Measurements from ENCODE around the gene CNOT2. TPM values are rescaled to one million over a fixed set of nuclear protein-coding genes. Genes with fewer than 3 reads are reported as not detected.

The CNOT2 gene
- total RNA-seq, 4 donors from 2014 or later, result 36.8 to 204 (median 139) TPM

GRCh38 chr12:70365648-70366518 lies 122.7 kb downstream of the CNOT2 start, which contains the start of gene KCNMB4:
Gene KCNMB4 (plus strand): TSS chr12:70366290. CDS start chr12:70366735, 445 bp downstream.
- H3K27me3 ChIP-seq, result peaks cover 78% of the 10 kb centered on the region
- peak; percentile 59 for DNase-seq
- intact Hi-C loops (cut with DNase I; ENCODE audit: low total_unique reads), result no loop called here
- H3K27ac ChIP-seq, result peak within 1 kb of the TSS in 3 of 4 donors; percentile 26 to 31 (median 30)
- no peaks in the 10 kb centered on the region for H3K9me3 ChIP-seq
- no peaks in the 10 kb centered on the region for H3K36me3 ChIP-seq
- in situ Hi-C loops (cut with MboI; ENCODE audit: low pct_ligation_motif_present in 1 of 4, low pct_unique_long_range_greater_than_20kb in 1 of 4, low sequenced_read_pairs in 3 of 4), result loop anchor here in 2 of 4 donors (25.0 kb wide), 2 partner anchors 129 to 454 kb away; partner anchors contain the start of gene CNOT2 (in 1 of the 2)
- peaks cover 5 to 27% (median 14%) of the 10 kb centered on the region in 4 donors for H3K4me1 ChIP-seq
- WGBS, 2 donors (ENCODE audit: low coverage in 1 of 2), result 0% methylated on average over 44 of the region's 88 CpGs; no CpG with 5 or more reads in 1 of the 2 donors
- TF ChIP-seq CTCF (IDR thresholded peaks at IDR 0.05) (no peak), POLR2AphosphoS5 (IDR thresholded peaks at IDR 0.05) (no peak), POLR2A (IDR thresholded peaks at IDR 0.05) (no peak), EP300 (IDR thresholded peaks at IDR 0.05; ENCODE audit: low read depth) (no peak)
- H3K4me3 ChIP-seq, result peak within 1 kb of the TSS; percentile 35 to 85 (median 58)

- intact Hi-C loops (cut with DNase I; ENCODE audit: low total_unique reads), result no loop called here
- no peaks in the 10 kb centered on the region for H3K9me3 ChIP-seq
- peak overlapping the region in 3 of 4 donors; percentile 24 to 31 (median 26) for H3K27ac ChIP-seq
- TF ChIP-seq EP300 (IDR thresholded peaks at IDR 0.05; ENCODE audit: low read depth) (no peak), POLR2A (IDR thresholded peaks at IDR 0.05) (no peak)
- no peaks in the 10 kb centered on the region for H3K36me3 ChIP-seq
- DNase-seq, result peak; percentile 41
- in situ Hi-C loops (cut with MboI; ENCODE audit: low pct_ligation_motif_present in 1 of 4, low pct_unique_long_range_greater_than_20kb in 1 of 4, low sequenced_read_pairs in 3 of 4), result loop anchor here in 2 of 4 donors (25.0 kb wide), 2 partner anchors 129 to 454 kb away; partner anchors contain the start of gene CNOT2 (in 1 of the 2)
- H3K4me3 ChIP-seq, result peak overlapping the region; percentile 35 to 85 (median 58)
- peaks cover 72% of the 10 kb centered on the region for H3K27me3 ChIP-seq
- H3K4me1 ChIP-seq, result peaks cover 5 to 27% (median 14%) of the 10 kb centered on the region in 4 donors
- WGBS, 2 donors (ENCODE audit: low coverage in 1 of 2), result 0% methylated on average over 35 of the region's 69 CpGs; no CpG with 5 or more reads in 1 of the 2 donors
Measured at GRCh38 chr12:70366581-70367257, 123.5 kb downstream of the CNOT2 start.

- H3K4me3 ChIP-seq, result peak overlapping the region; percentile 35 to 85 (median 58)
- H3K9me3 ChIP-seq, result no peaks in the 10 kb centered on the region
- in situ Hi-C loops (cut with MboI; ENCODE audit: low pct_ligation_motif_present in 1 of 4, low pct_unique_long_range_greater_than_20kb in 1 of 4, low sequenced_read_pairs in 3 of 4), result loop anchor here in 2 of 4 donors (25.0 kb wide), 2 partner anchors 130 to 455 kb away; partner anchors contain the start of gene CNOT2 (in 1 of the 2)
- H3K36me3 ChIP-seq, result no peaks in the 10 kb centered on the region
- peaks cover 5 to 27% (median 14%) of the 10 kb centered on the region in 4 donors for H3K4me1 ChIP-seq
- peaks cover 64% of the 10 kb centered on the region for H3K27me3 ChIP-seq
- TF ChIP-seq POLR2A (IDR thresholded peaks at IDR 0.05) (no peak), EP300 (IDR thresholded peaks at IDR 0.05; ENCODE audit: low read depth) (no peak), POLR2AphosphoS5 (IDR thresholded peaks at IDR 0.05) (no peak), CTCF (IDR thresholded peaks at IDR 0.05) (no peak)
- intact Hi-C loops (cut with DNase I; ENCODE audit: low total_unique reads), result no loop called here
- H3K27ac ChIP-seq, result peak overlapping the region in 3 of 4 donors; percentile 24 to 31 (median 26)
- WGBS, 2 donors (ENCODE audit: low coverage in 1 of 2), result 15 to 19% methylated on average over 7 to 21 of the region's 21 CpGs
- DNase-seq, result no peak
Measured at GRCh38 chr12:70367258-70368141, 124.3 kb downstream of the CNOT2 start.

GRCh38 chr12:70372881-70373280 lies 129.6 kb downstream of the CNOT2 start:
- intact Hi-C loops (cut with DNase I; ENCODE audit: low total_unique reads), result no loop called here
- no peak overlapping the region for H3K4me3 ChIP-seq
- H3K36me3 ChIP-seq, result no peaks in the 10 kb centered on the region
- no peak for TF ChIP-seq CTCF (IDR thresholded peaks at IDR 0.05)
- TF ChIP-seq POLR2AphosphoS5 (IDR thresholded peaks at IDR 0.05), result no peak
- no peak for TF ChIP-seq EP300 (IDR thresholded peaks at IDR 0.05; ENCODE audit: low read depth)
- no peak for TF ChIP-seq POLR2A (IDR thresholded peaks at IDR 0.05)
- H3K9me3 ChIP-seq, result no peaks in the 10 kb centered on the region
- WGBS, 2 donors (ENCODE audit: low coverage in 1 of 2), result 89 to 93% methylated on average over 2 to 3 of the region's 3 CpGs
- peaks cover 12% of the 10 kb centered on the region for H3K27me3 ChIP-seq
- H3K4me1 ChIP-seq, result no peaks in the 10 kb centered on the region
- DNase-seq, result no peak
- in situ Hi-C loops (cut with MboI; ENCODE audit: low pct_ligation_motif_present in 1 of 4, low pct_unique_long_range_greater_than_20kb in 1 of 4, low sequenced_read_pairs in 3 of 4), result loop anchor here in 2 of 4 donors (25.0 kb wide), 2 partner anchors 136 to 461 kb away; partner anchors contain the start of gene CNOT2 (in 1 of the 2)
- H3K27ac ChIP-seq, result no peak overlapping the region
